Effector CD4-positive, alpha-beta T cell (primary cell): Measurements from ENCODE around the gene DNAI1.

ENCODE experiments used
- DNase-seq: peaks from one replicate; pipeline ENCODE4 v3.0.0-alpha.2; 2020

The DNAI1 gene

DNA sequence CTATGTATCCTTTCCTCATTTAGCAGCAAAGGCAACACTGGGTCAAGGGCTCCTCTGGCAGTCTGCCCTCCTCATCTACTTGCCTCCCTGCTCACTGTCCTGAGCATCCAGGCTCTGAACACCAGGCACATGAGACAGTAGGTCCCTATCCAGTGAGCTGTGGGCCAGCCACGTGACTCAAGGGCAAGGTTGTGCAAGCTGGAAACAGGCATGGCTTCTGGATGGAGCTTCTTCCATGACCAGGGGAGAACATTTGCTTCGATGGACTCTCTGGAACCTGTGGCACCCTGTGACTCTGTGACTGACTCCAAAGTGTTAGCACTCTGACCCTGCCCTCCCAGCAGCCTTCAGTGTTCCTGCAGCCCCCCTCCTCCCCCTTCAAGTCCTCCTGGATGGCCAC, 33.0 kb downstream of the DNAI1 start:
- DNase-seq: no peak

DNA sequence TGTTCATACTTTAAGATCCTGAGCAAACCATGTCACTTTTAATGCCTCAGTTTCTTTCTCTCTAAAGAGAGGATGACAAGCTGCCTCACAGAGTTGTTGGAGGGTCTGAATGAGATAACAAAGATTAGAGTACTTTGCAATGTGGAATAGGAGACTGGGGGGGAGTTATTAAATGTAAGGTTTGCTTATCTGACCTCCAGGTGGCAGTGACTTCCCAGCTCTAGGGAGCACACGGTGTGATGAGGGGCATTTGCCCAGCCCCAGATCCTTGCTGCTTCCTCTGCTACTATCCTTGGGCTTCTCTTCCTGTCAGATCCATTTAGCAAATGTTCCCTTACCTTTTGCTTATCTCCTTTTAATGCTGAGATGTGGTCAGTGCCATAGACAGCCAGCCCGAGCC, 33.4 kb downstream of the DNAI1 start:
- DNase-seq: no peak

DNA sequence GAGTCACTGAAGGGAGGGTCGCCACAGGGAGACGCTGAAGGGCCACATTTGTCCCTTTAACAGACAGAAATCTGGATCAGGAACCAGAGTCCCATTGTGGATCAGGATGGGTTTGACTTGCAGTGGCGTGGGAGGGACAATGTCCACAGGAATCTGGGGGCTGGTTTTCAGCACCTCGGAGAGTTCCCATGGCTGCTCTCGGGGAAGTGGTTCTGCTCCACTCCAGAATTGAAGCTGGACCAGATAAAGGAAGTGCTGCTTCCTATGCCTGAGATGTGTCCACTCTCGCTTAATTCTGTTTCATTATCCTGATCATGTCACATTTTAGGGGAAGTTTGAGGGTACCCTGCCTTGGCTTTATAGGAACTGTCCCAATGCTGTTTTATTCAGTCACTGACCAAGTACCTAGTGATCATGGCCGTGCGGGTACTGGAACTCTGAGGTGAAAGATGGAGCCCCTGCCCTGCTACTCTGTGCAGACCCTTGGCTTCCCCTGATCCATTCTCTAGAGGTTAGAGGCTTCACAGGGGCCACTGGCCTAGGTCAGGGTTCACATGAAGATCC, 35.4 kb downstream of the DNAI1 start:
- no peak for DNase-seq

DNA sequence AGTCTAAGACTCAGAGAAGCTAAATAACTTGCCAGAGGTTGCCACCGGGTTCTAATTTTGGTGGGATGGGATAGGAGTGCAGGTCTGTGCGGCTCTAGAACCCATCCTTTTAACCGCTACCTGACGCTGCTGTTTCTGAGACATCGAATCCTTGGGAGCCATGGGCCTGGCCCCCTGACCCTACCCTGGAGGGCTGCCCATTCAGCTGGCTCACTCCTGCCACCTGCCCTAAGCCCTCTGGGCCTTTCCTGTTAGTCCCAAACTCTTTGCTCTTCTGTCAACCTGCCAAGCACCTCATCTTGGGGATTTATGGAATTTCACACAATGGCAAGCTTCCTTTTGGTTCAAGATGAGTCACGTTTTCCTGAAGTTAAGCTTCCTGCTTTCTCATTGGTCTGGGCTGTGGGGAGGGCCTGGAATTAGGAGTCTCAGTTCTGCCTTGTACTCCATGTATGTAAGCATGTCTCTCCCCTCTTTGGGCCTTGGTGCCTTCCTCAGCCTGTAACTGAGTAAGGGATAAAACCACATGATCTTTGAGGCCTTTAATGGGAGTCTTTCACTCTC, 37.6 kb downstream of the DNAI1 start:
- no peak for DNase-seq

DNA sequence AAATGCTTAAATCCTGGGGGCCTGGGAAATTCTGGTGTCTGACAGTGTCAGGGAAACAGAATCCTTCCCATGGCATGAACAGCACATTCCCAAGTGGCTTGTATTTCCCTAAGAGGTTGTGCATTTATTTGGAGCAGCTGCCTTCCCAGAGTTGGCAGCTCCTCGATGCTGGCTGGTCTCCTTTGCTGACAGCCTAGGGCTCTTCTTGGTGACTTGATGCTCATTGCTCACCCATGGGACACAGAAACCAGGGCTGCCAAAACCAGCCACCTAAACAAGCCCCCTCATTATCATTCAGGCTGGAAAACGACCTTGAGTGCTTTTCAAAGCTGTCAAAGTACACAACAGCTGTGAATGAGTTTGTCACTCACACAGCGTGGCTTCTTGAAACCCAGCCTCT, 39.9 kb downstream of the DNAI1 start:
- DNase-seq: no peak

DNA sequence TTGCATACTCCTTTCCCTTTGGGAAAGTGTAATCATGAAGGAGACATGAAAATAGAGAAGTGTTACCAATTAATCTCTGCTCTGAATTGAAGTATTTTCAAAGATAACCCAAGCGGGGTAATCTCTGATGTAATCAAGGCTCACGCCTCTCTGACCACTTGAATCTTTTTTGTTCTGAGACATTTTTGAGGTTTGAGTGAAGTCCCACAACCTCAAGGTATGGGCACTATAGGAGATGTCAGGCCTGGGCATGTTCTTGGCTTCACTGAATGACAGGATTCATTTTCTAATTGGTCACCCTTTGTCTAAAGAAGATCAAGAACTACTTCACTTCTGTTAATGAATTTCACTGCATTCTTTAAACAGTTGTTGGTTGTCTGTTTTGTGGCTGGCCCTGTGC, 40.5 kb downstream of the DNAI1 start:
- DNase-seq: no peak

DNA sequence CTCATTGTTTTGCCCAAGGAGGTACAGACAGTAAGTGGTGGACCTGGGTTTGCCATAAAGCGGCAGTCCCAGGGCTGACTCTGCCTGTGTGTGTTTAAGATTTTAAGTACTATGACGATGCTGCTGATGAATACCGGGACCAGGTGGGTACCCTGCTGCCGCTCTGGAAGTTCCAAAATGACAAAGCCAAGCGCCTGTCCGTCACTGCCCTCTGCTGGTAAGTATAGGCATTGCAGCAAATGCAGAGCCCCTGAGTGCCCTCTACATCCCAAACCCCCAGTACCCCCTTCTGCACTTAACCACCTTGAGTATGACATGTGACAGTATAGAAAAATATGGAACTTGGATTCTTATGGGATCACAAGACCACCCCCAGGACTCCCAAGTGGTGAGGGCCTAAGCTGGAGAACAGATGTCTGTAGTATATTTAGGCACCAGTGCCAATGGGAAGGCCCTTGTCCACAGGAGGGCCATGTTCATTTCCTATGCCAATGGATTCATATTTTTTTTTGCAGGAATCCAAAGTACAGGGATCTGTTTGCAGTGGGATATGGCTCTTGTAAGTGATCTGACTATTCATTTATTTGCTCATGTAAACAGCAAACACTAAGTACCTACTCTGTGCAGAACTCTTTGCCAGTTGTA, 42.1 kb downstream of the DNAI1 start:
- peak; percentile 66 for DNase-seq

DNA sequence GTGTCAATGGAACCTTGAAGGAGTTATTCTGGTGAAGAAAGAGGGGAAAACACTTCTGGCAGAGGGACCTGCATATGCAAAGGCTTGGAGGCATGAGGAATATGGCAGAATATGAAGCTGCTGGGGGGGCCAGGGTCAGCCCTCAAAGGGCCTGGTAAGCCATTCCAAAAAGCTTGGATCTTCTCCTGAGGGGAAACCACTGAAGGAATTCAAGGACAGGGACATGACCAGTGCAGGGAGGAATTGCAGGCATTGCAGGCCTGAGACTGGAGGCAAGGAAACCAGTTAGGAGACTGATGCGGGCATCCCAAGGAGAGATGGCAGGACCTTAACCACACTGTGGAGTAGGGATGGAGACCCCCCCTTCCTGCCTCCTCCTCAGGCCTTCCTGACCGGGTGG, 42.8 kb downstream of the DNAI1 start:
- no peak for DNase-seq

DNA sequence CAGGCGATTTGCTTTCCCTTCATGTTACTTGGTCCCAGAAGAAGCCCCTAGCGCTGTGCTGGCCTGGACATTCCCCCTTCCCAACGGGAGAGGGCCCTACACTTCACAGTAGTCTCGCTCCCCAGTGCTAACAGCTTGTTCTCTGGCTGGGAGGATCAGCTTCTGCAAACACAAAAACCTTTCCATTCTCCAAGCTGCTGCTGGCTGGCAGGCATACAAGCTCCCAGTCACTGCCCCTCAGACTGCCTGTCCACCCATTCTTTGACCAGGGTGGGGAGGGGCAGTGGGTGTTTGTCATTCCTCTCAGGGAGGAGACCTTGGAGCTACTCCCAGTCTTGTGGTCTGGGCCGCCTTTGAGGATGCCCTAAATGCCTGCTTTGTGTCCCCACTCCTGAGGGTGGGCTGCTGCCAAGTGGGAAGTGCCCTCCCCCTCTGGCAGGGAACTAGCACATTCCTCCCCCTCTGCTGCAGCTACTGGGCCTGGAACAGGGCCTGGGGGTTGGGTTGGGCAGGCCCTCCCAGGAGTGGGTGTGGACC, 43.4 kb downstream of the DNAI1 start:
- DNase-seq: no peak

DNA sequence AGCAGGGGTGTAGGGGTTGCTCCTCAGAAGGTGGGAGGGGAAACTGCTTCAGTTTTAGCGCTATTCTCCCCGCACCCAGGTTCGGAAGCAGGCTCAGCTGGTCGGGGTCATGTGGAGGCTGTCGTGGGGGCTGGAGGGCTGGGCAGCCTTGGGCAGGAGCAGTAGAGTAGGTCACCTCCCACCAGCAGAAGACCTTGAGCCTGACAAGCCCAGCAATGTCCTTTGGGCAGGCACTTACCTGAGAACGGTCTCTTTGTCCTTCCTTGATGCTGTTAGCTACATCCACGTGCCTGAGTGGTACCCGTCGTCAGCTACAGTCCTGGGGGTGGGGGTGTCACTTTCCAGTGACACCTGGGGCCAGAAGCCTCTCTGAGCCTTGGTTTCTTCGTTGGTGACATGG, 43.9 kb downstream of the DNAI1 start:
- no peak for DNase-seq

DNA sequence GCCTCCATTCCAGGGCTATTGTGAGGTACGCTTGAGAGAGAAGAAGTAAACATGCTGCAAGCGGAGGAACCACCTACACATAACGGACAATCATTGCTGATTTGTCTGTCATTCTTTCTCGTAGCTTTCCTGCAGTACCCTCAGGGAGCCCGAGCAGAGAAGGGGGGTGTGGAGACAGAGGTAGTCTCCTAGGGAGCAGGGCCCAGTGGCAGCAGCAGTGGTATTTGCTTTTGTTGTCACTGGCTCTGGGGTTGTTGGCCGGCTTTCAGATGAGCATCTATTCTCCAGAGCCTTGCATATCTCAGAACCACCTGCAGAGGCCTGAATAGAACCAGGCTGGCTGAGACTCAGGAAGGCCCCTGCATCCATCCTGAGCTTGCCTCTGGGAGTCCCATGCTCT, 44.3 kb downstream of the DNAI1 start:
- no peak for DNase-seq

DNA sequence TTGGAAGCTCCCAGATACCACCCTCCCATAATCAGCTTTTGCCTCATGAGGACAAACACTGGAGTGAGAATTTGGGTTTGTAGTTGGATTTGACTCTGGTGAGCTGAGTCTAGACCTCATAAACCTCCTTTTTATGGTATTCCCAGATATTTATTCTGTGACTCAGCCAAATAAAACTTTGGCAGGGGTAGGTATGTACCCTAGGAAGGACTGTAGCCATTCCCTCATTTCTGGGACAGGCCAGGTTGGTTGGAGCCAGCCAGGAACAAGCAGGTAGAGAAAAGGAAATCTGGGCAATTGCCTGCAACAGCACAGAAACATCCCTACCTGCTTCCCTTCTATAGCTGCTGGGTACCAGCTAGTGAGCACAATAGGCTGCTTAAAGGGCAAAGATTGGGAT, 44.8 kb downstream of the DNAI1 start:
- no peak for DNase-seq

DNA sequence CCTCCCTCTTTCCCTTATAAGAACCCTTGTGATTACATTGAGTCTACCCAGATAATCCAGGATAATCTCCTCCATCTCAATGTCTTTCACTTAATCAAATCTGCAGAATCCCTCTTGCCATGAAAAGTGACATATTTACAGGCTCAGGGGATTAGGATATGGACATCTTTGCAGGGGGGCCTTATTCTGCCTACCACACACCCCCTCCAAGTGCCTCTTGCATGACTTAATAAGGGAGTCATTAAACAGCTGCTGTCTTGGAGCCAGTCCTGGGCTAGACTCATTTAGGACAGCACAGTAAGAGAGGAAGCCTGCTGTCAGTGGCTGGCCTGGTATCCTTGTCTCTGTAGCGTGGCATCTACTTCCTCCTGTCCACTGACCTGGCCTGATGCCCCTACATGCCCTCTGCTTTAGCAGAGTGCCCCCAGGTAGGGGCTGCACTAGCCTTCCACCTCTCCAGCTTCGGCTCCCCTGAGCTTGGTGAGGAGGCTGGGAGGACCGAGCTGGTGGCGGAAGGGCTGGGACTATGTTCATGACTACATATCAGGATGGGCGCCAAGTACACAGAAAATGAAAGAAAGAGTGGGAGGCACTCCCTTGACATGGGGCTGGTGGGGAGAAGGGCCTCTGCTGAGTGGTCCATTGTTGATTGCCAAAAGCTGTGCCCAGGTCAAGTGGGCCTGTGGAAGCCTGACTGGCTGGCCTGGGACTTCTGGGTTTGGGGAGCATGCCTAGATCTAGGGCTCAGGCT, 46.9 kb downstream of the DNAI1 start:
- DNase-seq: no peak

DNA sequence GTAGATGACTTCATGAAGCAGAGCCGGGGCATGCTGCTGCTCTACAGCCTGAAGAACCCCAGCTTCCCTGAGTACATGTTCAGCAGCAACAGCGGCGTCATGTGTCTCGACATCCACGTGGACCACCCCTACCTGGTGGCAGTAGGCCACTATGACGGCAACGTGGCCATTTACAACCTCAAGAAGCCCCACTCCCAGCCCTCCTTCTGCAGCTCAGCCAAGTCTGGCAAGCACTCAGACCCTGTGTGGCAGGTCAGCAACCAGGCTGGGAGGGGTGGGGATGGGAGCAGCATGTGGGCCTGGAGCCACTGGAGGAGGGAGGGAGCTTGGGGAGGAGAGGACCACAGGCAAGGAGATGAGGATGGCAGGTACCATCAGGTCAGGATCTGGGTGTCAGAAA, 48.0 kb downstream of the DNAI1 start:
- no peak for DNase-seq

DNA sequence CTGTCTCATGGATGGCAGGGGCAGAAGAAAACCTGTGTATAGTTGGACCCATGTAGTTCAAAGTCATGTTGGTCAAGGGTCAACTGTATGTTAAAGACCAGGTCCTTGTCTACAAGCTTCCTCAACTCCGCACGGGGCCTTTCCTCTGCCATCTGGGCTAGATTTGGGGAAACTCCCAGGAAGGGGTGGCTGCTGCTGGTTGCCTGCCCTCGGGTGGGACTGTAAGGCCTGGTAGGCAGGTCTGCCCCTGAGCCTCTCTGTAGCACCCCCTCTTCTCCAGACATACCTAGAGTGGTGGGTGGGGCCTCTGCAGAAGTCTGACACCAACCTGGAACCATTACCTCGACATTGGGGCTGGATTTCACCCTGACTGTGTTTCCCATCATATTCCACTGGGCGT, 49.0 kb downstream of the DNAI1 start:
- no peak for DNase-seq

DNA sequence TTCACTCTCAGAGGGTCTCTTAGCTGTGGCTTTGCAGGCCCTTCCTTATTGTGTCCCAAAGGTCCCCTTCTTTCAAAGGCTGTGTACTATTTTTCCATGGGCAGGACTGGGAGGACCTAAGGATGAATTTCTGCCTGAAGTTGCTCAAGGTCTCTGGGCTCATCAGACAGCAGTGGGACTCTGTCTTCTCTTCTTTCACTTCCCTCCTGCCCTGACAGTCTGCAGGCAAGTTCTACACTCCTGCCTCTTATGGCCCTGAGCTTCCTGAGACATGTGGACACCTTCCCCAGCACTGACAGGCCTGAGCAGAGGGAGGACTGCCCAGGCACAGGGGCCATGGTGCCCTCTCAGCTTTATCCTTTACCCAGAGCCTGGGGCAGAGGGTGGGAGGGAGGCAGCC, 49.4 kb downstream of the DNAI1 start:
- DNase-seq: no peak

DNA sequence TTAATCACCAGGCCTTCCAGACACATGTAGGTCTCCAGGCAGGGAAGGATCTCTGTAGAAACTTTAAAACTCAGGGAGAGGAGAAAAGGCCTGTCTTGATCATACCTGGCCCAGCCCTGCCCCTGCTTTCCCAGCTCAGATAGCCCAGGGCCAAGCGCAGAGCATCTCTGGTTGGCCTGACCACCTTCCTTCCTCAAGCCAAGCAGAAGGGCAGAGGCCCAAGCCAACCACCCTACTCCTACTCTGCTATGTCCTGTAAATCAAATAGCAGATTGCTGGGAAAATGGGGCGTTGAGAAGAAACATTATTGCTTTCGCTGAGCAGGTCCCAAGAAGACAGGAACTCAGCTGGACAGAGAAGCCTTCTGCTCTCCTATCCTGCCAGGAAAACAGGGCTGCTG, 49.9 kb downstream of the DNAI1 start:
- no peak for DNase-seq

DNA sequence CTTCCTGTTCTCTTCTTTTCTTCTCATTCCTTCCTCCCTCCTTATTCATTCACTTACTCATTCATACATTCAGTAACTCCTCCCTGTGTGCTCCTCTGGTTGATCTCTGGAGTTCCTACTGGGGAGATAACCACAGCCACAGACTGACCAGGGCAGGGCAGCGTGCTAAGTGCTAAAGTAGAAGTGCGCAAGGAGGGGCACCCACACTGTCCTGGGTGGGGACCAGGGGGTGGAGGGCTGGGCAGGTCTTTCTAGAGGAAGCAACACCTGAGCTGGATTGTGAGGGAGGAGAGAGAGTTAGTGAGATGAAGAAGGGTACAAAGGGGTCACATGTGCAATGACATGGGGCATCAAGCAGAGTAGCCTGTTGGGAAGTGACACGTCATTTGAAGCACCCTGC, 50.3 kb downstream of the DNAI1 start:
- DNase-seq: no peak

DNA sequence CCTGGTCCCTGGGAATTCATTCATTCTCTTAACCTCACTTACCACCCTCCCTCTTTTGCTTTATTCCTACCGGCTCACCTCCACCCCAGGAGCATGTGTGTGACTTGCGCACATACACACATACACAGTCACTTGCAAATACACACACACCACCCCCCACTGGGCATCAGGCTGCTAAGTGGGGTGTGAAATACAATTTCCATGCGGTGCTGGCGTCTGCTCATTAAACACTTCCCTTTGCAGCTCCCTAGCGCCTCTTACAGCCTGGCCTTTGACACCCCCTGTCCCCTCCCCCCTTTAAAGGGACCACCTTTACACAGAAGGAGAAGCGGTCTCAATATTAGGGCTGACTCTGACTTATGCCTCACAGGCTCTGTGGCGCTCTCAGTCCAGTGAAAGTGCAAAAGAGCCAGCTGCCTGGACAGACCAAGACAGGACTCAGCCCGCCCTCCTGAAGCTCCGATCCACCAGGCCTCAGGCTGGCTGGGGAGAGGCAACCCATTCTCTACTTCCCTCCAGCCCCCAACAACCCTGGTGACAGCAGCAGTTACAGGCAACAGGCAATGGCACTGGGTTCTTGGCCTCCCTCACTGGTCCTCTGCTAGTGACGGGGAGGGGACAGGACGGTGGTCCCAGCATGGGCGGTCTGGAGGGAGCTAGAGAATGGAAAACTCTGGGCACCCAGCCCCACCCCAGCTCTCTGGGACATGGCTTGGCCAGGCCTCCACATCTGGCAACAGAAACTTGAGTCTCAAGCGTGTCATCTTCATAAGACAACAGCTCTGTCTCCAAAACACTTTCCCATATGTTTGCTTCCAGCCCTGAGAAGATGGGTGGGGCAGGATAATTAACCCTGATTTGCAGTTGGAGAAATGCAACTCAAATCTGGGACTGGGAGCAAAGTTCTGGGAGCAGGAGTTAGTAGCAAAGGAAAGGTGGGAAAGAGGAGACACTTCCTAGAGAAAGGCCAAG, 52.2 kb downstream of the DNAI1 start:
- no peak for DNase-seq

DNA sequence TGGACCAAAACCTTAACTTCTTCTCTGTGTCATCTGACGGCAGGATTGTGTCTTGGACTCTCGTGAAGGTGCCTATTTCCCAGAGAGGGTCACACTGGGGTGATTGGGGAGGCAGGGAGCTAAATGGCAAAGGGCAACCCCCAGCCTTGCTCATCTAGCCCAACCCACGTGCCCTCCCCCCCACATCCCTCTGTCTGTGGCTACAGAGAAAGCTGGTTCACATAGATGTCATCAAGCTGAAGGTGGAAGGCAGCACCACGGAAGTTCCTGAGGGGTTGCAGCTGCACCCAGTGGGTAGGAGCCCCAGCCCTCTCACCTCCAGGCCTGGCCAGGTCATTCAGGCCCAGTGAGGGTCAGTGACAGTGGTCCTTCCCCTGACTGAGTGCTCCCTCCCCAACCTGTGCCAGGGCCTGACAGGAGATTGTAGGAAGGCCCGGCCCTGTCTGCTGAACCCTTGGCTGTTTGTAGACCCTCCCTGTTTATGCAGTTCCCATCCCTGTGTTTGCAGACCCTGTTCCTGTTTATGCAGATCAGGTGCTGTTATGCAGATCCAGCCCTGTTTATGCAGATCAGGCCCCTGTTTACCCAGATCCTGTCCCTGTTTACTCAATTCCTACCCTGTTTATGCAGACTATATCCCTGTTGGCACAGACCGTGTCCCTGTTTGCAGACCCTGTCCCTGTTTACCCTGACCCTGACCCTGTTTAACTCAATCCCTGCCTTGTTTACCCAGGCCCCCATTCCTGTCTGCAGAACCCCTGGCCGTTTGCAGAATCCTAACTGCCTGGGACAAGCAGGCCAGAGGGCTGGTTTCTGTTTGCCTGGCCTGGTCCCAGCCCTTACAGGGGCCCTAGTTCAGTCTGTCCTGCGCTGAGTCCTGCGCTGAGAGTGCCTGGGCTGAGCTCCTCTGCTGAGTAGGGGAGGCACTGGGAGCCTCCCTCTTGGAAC, 53.8 kb downstream of the DNAI1 start:
- no peak for DNase-seq

DNA sequence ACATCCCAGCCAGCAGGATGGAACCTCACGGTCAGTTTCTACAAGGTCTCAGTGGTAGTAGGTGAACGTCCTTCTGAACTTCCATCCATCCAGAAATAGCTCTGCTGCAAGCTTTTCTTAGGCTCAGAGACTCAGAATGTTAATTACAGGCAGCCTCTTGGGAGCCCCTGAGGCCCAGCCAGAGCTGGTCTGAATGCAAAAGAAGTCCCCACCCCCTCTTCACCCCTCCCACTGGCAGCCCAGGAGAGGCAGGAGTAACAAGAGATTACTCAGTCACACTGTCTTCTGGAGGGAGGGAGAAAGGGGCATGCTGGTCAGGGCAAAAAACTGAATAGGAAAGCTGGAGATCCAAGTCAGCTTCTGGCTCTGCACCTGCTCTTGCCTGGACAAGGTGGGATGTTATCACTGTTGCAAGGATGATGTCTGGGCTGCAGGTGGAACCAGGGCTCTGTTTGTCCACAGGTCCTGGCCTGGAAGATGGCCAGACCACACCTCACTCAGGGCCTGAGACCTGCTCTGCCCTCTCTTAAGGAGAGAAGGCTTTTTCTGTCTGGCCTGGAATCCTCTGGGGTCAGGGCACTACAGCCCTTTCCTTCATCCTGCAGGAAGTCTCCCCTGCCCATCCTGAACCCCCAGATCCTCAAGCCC, 55.1 kb downstream of the DNAI1 start:
- DNase-seq: no peak
